HepG2 (cell line): ENCODE results near the gene UPF3B. TPM values are rescaled to one million over a fixed set of nuclear protein-coding genes. Genes with fewer than 3 reads are reported as not detected.

Experiments
- ARNT ChIP-seq: fragments of 450-650 bp; IDR thresholded peaks from 2 replicates; pipeline ENCODE4 v1.6.1; 2017
- ATF2 ChIP-seq: sonication (generic); formaldehyde crosslinking; IDR thresholded peaks from 2 replicates; pipeline ENCODE4 v1.4.0; 2020; ENCODE audit warnings: missing genetic modification reagents
- BRD4 ChIP-seq: sonication (generic); formaldehyde crosslinking; IDR thresholded peaks from 2 replicates; pipeline ENCODE4 v1.4.0; 2020; ENCODE audit warnings: missing genetic modification reagents
- CREB1 ChIP-seq, 2 experiments: fragments of 450-650 bp in 1 of 2; IDR thresholded peaks; 2 replicates each; pipeline ENCODE4 v1.6.1; 2016 to 2017; ENCODE audit warnings: control low read depth in 1 of 2, mild to moderate bottlenecking in 1 of 2, missing compliant biosample characterization in 1 of 2, missing genetic modification characterization in 1 of 2
- CREM ChIP-seq, 2 experiments: sonication (generic) in 1 of 2; formaldehyde crosslinking in 1 of 2; IDR thresholded peaks; 2 replicates each; pipeline versions ENCODE4 v1.4.0 to v1.6.1; 2016 to 2020; ENCODE audit warnings: antibody characterized with exemption in 1 of 2, mild to moderate bottlenecking in 1 of 2, missing genetic modification reagents in 1 of 2
- DPF2 ChIP-seq: sonication (generic); formaldehyde crosslinking; IDR thresholded peaks from 2 replicates; pipeline ENCODE4 v1.4.0; 2020; ENCODE audit warnings: mild to moderate bottlenecking, low read depth, missing genetic modification reagents, borderline replicate concordance
- ELF4 ChIP-seq: sonication (generic); formaldehyde crosslinking; IDR thresholded peaks from 2 replicates; pipeline ENCODE4 v1.5.0; 2020; ENCODE audit warnings: missing genetic modification reagents, mild to moderate bottlenecking, moderate library complexity, borderline replicate concordance
- HDAC2 ChIP-seq: sonication (generic); formaldehyde crosslinking; IDR thresholded peaks from 2 replicates; pipeline ENCODE4 v1.4.0; 2020; ENCODE audit warnings: missing genetic modification reagents
- HOMEZ ChIP-seq: IDR thresholded peaks from 2 replicates; pipeline ENCODE4 v1.6.1; 2016; ENCODE audit warnings: low read depth
- KLF16 ChIP-seq, 2 experiments: sonication (generic) in 1 of 2; formaldehyde crosslinking in 1 of 2; IDR thresholded peaks; 2 replicates each; pipeline versions ENCODE4 v1.6.1 to v1.8.0; 2016 to 2023; ENCODE audit warnings: missing genetic modification reagents in 2 of 2, missing compliant biosample characterization in 1 of 2
- MBD4 ChIP-seq: IDR thresholded peaks from 2 replicates; pipeline ENCODE4 v1.6.1; 2012; ENCODE audit warnings: low read length, inconsistent platforms, borderline replicate concordance
- NR2F6 ChIP-seq, 2 experiments: IDR thresholded peaks; 2 replicates each; pipeline ENCODE4 v1.6.1; 2016; ENCODE audit warnings: antibody characterized with exemption in 1 of 2, mild to moderate bottlenecking in 1 of 2
- POLR2A ChIP-seq, 2 experiments: IDR thresholded peaks; 2 replicates each; pipeline ENCODE4 v1.6.1; 2011; ENCODE audit warnings: low read depth in 2 of 2, low read length in 2 of 2, mild to moderate bottlenecking in 1 of 2, moderate library complexity in 1 of 2; ENCODE audit not compliant: insufficient read depth in 1 of 2
- SIN3A ChIP-seq: IDR thresholded peaks from 2 replicates; pipeline ENCODE4 v1.6.1; 2011; ENCODE audit warnings: low read depth, mild to moderate bottlenecking, control low read depth, low read length, borderline replicate concordance
- TBX3 ChIP-seq: fragments of 450-650 bp; IDR thresholded peaks from 2 replicates; pipeline ENCODE4 v1.6.1; 2017; ENCODE audit warnings: antibody characterized with exemption, mild to moderate bottlenecking, inconsistent platforms, borderline replicate concordance
- TEAD3 ChIP-seq: optimal IDR thresholded peaks from 2 replicates; pipeline ENCODE3; 2016; ENCODE audit warnings: borderline replicate concordance
- YEATS2 ChIP-seq: sonication (generic); formaldehyde crosslinking; IDR thresholded peaks from 2 replicates; pipeline ENCODE4 v1.4.0; 2020; ENCODE audit warnings: missing genetic modification reagents, borderline replicate concordance
- ZFY ChIP-seq: sonication (generic); formaldehyde crosslinking; IDR thresholded peaks from 2 replicates; pipeline ENCODE4 v1.4.0; 2020; ENCODE audit warnings: missing genetic modification reagents
- ZNF264 ChIP-seq: sonication (generic); formaldehyde crosslinking; IDR thresholded peaks from 2 replicates; pipeline ENCODE4 v1.4.0; 2020; ENCODE audit warnings: missing genetic modification reagents
- ZNF772 ChIP-seq: sonication (generic); formaldehyde crosslinking; IDR thresholded peaks from 2 replicates; pipeline ENCODE4 v1.5.0; 2020; ENCODE audit warnings: mild to moderate bottlenecking, missing genetic modification reagents
- polyA plus RNA-seq, 8 experiments: library from polyadenylated mRNA; depleted of rRNA in 3 of 8; stranded (reverse) in 7 of 8; unstranded in 1 of 8; fragments of >200 nt; fragmentation: Illumina TruSeq in 4 of 8; extraction: Trizol in 4 of 8; gene quantifications; 2 replicates each; pipeline versions ENCODE4 v1.2.1 to v1.2.3, GENCODE V29; 2011 to 2016; ENCODE audit warnings: low read depth in 4 of 8, missing spikeins in 1 of 8, mixed read lengths in 1 of 8; ENCODE audit not compliant: insufficient read depth in 1 of 8
- total RNA-seq, 5 experiments: library from RNA; depleted of rRNA; stranded (reverse); fragments of >200 nt; fragmentation: Illumina TruSeq; extraction: Trizol; gene quantifications; 2 replicates each; pipeline ENCODE4 v1.2.3, GENCODE V29; 2016; ENCODE audit warnings: low read depth in 1 of 5
- TF ChIP-seq, protein P1 (sequence below): IDR thresholded peaks from 2 replicates; pipeline ENCODE4 v1.6.1; 2016; ENCODE audit warnings: mild to moderate bottlenecking
- TF ChIP-seq, protein P2 (sequence below), 2 experiments: sonication (generic) in 1 of 2; formaldehyde crosslinking in 1 of 2; IDR thresholded peaks; 2 replicates each; pipeline versions ENCODE4 v1.5.1 to v1.6.1; 2011 to 2020; ENCODE audit warnings: borderline replicate concordance in 1 of 2, low read depth in 1 of 2, low read length in 1 of 2, mild to moderate bottlenecking in 1 of 2, missing genetic modification reagents in 1 of 2, moderate library complexity in 1 of 2

Gene UPF3B
- total and polyA plus RNA-seq, 2 of the 13 experiments (the other 11 are each of a cell fraction or from before 2014, with no cell fraction given) = 5.2 to 7.2 TPM

GRCh38 chrX:119885554-119886428, 33.0 kb upstream of the UPF3B start (continued):
- TF ChIP-seq ZFY (CRISPR knock-in tag) (peak; percentile 43), CREB1 (IDR thresholded peaks at IDR 0.05) (peak; percentile 54), CREB1 (CRISPR knock-in tag; IDR thresholded peaks at IDR 0.05) (peak; percentile 78), POLR2A (IDR thresholded peaks at IDR 0.05; ENCODE audit: insufficient read depth in 1 of 2, low read depth in 2 of 2, low read length in 2 of 2) (peak; percentile 55 to 72; a peak in 3 of 4 replicates), ZNF772 (CRISPR knock-in tag) (0 out of 2 replicates have a peak, but pooled peaks have one; percentile 26), HDAC2 (CRISPR knock-in tag) (peak; percentile 42; the same call in 1 of the 2 replicates), HOMEZ (0 out of 2 replicates have a peak, but pooled peaks have one; percentile 20), TBX3 (peak; percentile 19; the same call in 1 of the 2 replicates), NR2F6 (IDR thresholded peaks at IDR 0.05) (no peak), NR2F6 (CRISPR knock-in tag; IDR thresholded peaks at IDR 0.05) (0 out of 2 replicates have a peak, but pooled peaks have one; percentile 9), BRD4 (CRISPR knock-in tag) (no peak), ARNT (no peak), ELF4 (CRISPR knock-in tag) (no peak), YEATS2 (peak; percentile 65; the same call in 1 of the 2 replicates), MBD4 (no peak), TEAD3 (CRISPR knock-in tag) (peak; percentile 25), CREM (IDR thresholded peaks at IDR 0.05) (peak; percentile 44; the same call in 1 of the 2 replicates), CREM (CRISPR knock-in tag; IDR thresholded peaks at IDR 0.05) (no peak), ZNF264 (CRISPR knock-in tag) (peak; percentile 48; the same call in 1 of the 2 replicates), KLF16 (CRISPR knock-in tag; IDR thresholded peaks at IDR 0.05) (0 out of 4 replicates have a peak, but pooled peaks of 1 of the 2 experiments have one; percentile 22), ATF2 (CRISPR knock-in tag) (0 out of 2 replicates have a peak, but pooled peaks have one; percentile 9), DPF2 (CRISPR knock-in tag) (no peak), SIN3A (0 out of 2 replicates have a peak, but pooled peaks have one; percentile 17)
- TF ChIP-seq, protein P1, sequence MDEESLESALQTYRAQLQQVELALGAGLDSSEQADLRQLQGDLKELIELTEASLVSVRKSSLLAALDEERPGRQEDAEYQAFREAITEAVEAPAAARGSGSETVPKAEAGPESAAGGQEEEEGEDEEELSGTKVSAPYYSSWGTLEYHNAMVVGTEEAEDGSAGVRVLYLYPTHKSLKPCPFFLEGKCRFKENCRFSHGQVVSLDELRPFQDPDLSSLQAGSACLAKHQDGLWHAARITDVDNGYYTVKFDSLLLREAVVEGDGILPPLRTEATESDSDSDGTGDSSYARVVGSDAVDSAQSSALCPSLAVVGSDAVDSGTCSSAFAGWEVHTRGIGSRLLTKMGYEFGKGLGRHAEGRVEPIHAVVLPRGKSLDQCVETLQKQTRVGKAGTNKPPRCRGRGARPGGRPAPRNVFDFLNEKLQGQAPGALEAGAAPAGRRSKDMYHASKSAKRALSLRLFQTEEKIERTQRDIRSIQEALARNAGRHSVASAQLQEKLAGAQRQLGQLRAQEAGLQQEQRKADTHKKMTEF (CRISPR knock-in tag) = peak; percentile 28; the same call in 1 of the 2 replicates
- TF ChIP-seq, protein P2, sequence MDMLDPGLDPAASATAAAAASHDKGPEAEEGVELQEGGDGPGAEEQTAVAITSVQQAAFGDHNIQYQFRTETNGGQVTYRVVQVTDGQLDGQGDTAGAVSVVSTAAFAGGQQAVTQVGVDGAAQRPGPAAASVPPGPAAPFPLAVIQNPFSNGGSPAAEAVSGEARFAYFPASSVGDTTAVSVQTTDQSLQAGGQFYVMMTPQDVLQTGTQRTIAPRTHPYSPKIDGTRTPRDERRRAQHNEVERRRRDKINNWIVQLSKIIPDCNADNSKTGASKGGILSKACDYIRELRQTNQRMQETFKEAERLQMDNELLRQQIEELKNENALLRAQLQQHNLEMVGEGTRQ (IDR thresholded peaks at IDR 0.05; ENCODE audit: low read depth, low read length) = no peak
- TF ChIP-seq, protein P2 (CRISPR knock-in tag; IDR thresholded peaks at IDR 0.05; ENCODE audit: borderline replicate concordance) = no peak
